KMS-11 (cell line): ENCODE measurements around the gene CLHC1.

ENCODE experiments used
- H2AFZ ChIP-seq: fragments of 200-600 bp; sonication (generic); 2 replicates; pipeline ENCODE4 v1.6.1; 2016; ENCODE audit warnings: antibody characterized with exemption, mixed run types, low read depth
- H3K27ac ChIP-seq: fragments of 200-600 bp; sonication (generic); 2 replicates; pipeline ENCODE4 v1.6.1; 2016; ENCODE audit warnings: mild to moderate bottlenecking, mixed run types
- H3K27me3 ChIP-seq: fragments of 200-600 bp; sonication (generic); 2 replicates; pipeline ENCODE4 v1.6.1; 2017; ENCODE audit warnings: mild to moderate bottlenecking, low read depth, mixed run types, moderate library complexity; ENCODE audit not compliant: insufficient read depth
- H3K36me3 ChIP-seq: fragments of 200-600 bp; sonication (generic); 2 replicates; pipeline ENCODE4 v1.6.1; 2017; ENCODE audit warnings: mild to moderate bottlenecking, mixed run types; ENCODE audit not compliant: insufficient read depth
- H3K4me1 ChIP-seq: fragments of 200-600 bp; sonication (generic); 2 replicates; pipeline ENCODE4 v1.6.1; 2016; ENCODE audit warnings: mild to moderate bottlenecking, low read depth, mixed run types; ENCODE audit not compliant: poor library complexity, severe bottlenecking
- H3K4me2 ChIP-seq: fragments of 200-600 bp; sonication (generic); 2 replicates; pipeline ENCODE4 v1.7.0; 2016; ENCODE audit warnings: mild to moderate bottlenecking, mixed run types
- H3K4me3 ChIP-seq: fragments of 200-600 bp; sonication (generic); IDR thresholded peaks from 2 replicates; pipeline ENCODE4 v1.6.1; 2017; ENCODE audit warnings: low read depth, low read length, mixed read lengths; ENCODE audit not compliant: insufficient read depth
- H3K79me2 ChIP-seq: fragments of 200-600 bp; sonication (generic); 2 replicates; pipeline ENCODE4 v1.6.1; 2016; ENCODE audit warnings: low read depth, mixed run types; ENCODE audit not compliant: insufficient read depth
- H3K9ac ChIP-seq: fragments of 200-600 bp; sonication (generic); 2 replicates; pipeline ENCODE4 v1.6.1; 2016; ENCODE audit warnings: mild to moderate bottlenecking, mixed run types
- H4K20me1 ChIP-seq: fragments of 200-600 bp; sonication (generic); 2 replicates; pipeline ENCODE4 v1.6.1; 2016; ENCODE audit warnings: mild to moderate bottlenecking, mixed run types; ENCODE audit not compliant: insufficient read depth
- CTCF ChIP-seq: fragments of 200-600 bp; sonication (generic); conservative IDR thresholded peaks from 2 replicates; pipeline ENCODE4 v1.6.1; 2017; ENCODE audit warnings: low read depth, mild to moderate bottlenecking, antibody characterized with exemption, low read length, moderate library complexity, mixed read lengths

Gene CLHC1

GRCh38 chr2:55137024-55137958, 94.8 kb downstream of the CLHC1 start:
- Histone ChIP-seq H2AFZ (no peak overlapping the region), H4K20me1 (no peaks in the 10 kb centered on the region), H3K4me2 (no peak overlapping the region), H3K79me2 (no peaks in the 10 kb centered on the region), H3K9ac (no peak overlapping the region), H3K27ac (no peak overlapping the region), H3K4me3 (no peak overlapping the region), H3K27me3 (no peaks in the 10 kb centered on the region), H3K36me3 (no peaks in the 10 kb centered on the region), H3K4me1 (peaks cover 12% of the 10 kb centered on the region)
- TF ChIP-seq CTCF, result no peak

- Histone ChIP-seq H3K4me2 (no peak overlapping the region), H3K4me3 (no peak overlapping the region), H3K27me3 (no peaks in the 10 kb centered on the region), H3K36me3 (no peaks in the 10 kb centered on the region), H3K27ac (no peak overlapping the region), H2AFZ (no peak overlapping the region), H3K4me1 (peaks cover 12% of the 10 kb centered on the region), H3K79me2 (no peaks in the 10 kb centered on the region), H4K20me1 (no peaks in the 10 kb centered on the region), H3K9ac (no peak overlapping the region)
- TF ChIP-seq CTCF, result no peak
Measured at GRCh38 chr2:55136138-55136541, 96.0 kb downstream of the CLHC1 start.

- no peak overlapping the region for H2AFZ ChIP-seq
- H3K27ac ChIP-seq, result no peak overlapping the region
- no peak overlapping the region for H3K4me2 ChIP-seq
- no peaks in the 10 kb centered on the region for H3K36me3 ChIP-seq
- peaks cover 12% of the 10 kb centered on the region for H3K4me1 ChIP-seq
- H4K20me1 ChIP-seq, result no peaks in the 10 kb centered on the region
- H3K79me2 ChIP-seq, result no peaks in the 10 kb centered on the region
- no peaks in the 10 kb centered on the region for H3K27me3 ChIP-seq
- no peak for TF ChIP-seq CTCF
- H3K9ac ChIP-seq, result no peak overlapping the region
- no peak overlapping the region for H3K4me3 ChIP-seq
Measured at GRCh38 chr2:55135491-55135890, 96.6 kb downstream of the CLHC1 start.

GRCh38 chr2:55134316-55134706, 97.8 kb downstream of the CLHC1 start:
- Histone ChIP-seq H2AFZ (peak overlapping the region; percentile 66; the same call in 1 of the 2 replicates), H3K4me2 (peak overlapping the region; percentile 37; the same call in 1 of the 2 replicates), H3K27me3 (no peaks in the 10 kb centered on the region), H3K9ac (no peak overlapping the region), H3K4me3 (no peak overlapping the region), H3K4me1 (peaks cover 12% of the 10 kb centered on the region), H3K79me2 (no peaks in the 10 kb centered on the region), H3K36me3 (no peaks in the 10 kb centered on the region), H4K20me1 (no peaks in the 10 kb centered on the region), H3K27ac (no peak overlapping the region)
- TF ChIP-seq CTCF, result no peak
